ENCODE measurements around the gene BPIFB1.

BPIFB1 gene

DNA sequence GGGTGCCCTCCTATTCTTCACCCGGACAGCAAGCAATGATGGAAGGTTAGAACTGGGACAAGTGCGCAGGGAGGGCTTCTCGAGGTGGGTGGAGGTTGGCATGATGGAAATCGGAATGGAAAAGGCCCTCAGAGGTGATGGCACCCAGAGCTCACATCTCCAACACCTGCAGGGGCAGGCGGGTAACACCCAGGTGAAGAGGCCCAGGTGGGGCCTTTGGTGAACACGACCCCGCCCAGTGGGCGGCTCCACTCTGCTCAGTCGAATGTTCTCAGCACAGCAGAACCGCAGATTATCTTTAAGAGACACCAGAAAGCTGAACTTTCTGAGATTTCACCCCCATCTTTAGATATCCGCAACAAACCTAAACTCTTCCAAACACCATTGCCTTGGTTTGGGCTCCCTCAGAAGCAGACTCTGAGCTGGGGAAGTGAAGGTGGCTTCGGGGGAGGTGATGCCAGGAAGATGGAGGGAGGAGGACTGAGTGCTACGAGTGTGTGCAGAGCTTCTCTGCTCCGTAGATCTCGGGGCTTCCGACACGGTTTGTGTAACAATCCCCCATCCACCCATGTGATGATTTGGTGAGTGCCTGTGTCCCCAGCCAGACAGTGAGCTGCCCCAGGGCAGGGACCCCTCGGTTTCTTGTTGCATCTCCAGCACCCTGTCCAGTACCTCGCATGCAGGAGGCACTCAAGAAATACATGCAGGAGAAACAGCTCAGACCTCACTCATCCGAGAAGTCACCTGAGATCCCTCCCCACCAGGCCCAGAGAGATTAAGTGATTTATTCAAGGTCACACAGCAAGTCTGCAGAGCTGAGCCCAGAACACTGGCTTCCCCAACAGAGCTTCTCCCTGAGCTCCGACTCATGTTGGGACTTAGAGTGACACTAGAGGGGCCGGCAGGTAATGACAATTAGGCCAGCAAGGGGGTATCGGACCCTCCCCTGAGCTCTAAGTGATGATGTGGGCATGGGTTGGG lies 45.4 kb downstream of the BPIFB1 start:
- no peak for DNase-seq

DNA sequence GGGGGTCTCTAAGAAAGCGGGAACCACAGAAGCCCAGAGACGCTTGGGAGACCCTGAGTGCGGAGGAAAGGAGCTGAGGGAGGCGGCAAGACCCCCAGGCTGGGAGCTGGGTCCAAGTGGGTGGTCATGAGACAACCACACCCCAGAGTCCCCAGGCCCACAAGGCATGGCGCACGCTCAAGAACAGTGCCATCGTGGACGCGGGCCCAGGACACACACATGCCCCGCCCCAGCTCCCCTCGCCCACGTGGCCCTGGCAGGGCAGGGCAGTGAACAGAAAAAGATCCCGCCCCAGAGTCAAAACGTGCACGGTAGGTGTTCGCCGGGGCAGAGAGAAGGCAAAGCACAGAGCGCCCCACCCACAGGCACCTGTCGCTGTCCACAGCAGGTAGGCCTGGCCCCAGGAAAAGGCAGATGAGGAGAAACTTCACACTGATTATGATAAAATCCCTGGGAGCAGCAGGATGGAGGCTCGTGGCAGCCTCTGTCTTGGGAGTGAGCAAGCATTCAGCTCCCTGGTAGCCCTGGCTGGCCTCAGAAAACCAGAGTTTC lies 50.0 kb downstream of the BPIFB1 start:
- no peak for DNase-seq

GRCh38 chr20:33333616-33334015 lies 50.6 kb downstream of the BPIFB1 start:
- no peak for DNase-seq

DNA sequence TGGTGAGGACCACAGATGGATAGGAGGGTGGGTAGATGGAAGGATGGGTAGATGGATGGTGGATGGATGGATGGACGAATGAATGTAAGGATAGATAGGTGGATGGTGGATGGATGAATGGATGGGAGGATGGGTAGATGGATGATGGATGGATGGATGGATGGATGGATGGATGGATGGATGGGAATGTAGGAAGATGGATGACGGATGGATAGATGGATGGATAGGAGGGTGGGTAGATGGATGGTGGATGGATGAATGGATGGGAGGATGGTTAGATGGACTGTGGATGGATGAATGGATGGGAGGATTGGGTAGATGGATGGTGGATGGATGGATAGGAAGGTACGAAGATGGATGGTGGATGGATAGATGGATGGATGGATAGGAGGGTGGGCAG lies 51.1 kb downstream of the BPIFB1 start:
- DNase-seq: no peak

DNA sequence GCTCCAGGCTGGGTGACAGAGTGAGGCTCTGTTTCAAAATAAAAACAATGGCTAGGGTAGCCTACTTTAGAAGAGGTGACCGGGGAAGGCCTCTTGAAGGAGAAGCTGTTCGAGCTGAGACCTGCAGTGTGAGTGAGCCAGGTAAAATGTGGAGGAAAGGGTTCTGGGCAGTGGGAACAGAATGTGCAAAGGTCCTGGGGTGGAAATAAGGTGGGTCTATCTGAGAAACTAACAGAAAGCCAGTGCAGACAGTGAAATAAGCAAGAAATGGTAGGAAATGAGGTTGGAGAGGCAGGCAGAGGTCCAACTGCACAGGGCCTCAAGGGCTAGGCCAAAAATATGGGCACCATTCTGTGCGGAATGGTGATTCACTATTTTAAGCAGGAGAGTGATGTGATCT lies 53.4 kb downstream of the BPIFB1 start:
- DNase-seq: no peak

GRCh38 chr20:33337119-33337518 lies 54.1 kb downstream of the BPIFB1 start:
- DNase-seq: no peak

- no peak for DNase-seq
Observed at GRCh38 chr20:33337531-33338165, 54.6 kb downstream of the BPIFB1 start.

- DNase-seq: no peak
Observed at GRCh38 chr20:33338467-33339258, 55.6 kb downstream of the BPIFB1 start.

DNA sequence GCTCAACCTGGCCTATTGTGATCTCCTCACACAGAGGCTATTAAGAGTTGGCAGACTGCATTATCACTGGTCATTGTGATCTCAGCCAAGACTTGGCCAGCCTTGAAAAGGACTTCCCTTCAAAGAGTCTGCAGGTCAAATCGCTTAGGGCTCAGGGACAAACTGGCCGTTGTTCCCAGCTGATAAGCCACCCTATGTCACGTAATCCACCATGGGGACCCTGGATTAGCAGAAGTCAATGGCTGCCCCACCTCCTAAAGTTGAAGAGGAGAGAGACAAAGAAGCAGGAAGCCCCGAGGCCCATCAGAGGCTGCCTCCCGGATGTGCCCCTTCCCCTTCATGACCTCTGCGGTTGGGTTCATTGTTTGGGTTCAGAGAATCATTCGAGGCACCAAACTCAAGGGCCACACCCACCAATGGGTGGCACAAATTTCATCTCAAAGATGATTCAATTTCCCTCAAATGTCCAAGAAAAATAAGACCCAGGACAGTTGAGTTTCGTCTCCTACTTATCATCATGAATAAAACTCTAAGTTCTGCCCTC lies 56.6 kb downstream of the BPIFB1 start:
- DNase-seq: no peak

- DNase-seq: no peak
Observed at GRCh38 chr20:33343521-33343920, 60.5 kb downstream of the BPIFB1 start.

DNA sequence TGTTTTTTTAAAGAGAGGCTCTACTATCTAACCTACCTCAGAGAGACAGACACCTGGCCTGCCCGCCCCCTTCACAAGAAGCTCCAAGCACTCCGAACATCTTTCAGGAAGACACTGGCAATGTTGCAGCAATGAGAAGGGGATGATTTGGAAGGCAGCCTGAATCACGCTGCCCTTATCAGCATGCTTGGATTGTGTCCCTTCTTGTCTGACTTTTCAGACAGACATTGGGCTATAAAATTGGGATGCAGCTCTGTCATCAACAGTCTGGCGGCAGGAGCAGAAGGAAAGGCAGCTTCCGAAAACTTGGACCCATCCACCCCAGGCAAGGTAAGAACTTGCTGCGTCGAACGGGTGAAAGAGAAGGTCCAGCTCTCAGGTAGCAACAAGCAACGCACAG lies 62.3 kb downstream of the BPIFB1 start:
- DNase-seq: no peak

DNA sequence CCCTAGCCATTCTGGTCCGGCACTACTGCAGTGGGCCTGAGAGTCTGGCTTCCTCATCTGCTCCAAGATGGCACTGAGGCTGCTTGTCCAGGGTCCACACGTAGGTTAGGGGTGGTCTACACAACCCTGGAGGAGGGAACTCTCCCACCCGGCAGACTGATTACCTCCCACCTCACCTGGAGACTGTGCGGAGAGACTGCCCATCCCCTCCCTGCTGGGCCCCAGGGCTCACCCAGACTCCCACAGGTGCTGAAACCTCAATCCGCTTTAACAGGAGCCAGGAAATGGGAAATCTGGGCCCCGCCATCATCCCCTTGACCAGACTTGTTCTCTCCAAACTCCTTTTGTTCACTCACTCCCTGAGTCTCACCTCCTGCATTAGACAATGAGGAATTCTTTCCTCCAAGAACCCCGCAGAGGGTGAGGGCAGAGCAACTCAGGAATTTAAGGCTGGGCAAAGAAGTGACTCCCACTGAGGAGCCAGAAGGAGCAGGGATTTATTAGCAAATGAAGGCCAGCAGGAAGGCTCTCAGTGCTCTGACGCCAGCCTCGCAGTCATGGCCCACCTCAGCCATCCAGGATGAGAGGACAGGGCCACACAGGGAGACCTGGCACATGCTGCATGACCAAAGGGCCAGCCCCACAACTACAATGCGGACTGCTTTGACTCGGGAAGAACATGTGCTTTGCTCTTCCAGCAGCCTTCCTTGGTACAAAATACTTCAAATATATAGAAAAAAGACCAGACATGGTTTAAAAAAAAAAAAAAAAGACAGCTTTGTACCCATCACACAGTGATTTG lies 65.3 kb downstream of the BPIFB1 start:
- DNase-seq: no peak

DNA sequence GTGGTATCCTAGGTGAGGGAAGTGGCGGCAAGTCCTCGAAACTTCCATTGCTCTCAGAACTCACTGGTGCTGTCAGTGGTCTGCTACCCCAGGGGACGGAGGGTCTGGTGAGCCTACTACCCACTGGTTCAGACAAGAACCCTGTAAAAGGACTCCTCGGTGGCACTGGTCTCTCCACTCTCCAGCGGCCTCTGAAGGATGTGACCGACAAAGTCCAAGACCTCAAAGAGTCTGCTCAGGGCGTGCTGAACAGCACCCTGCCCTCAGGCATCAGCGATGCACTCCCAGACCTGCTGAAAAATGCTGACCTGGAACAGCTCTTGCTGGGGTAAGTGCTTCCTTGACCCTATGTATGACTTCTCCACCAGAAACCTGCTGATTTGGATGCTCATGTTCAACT lies 66.5 kb downstream of the BPIFB1 start:
- DNase-seq: no peak

- DNase-seq: no peak
Observed at GRCh38 chr20:33351696-33352095, 68.7 kb downstream of the BPIFB1 start.

GRCh38 chr20:33352258-33353012 lies 69.4 kb downstream of the BPIFB1 start:
- DNase-seq: no peak

- no peak for DNase-seq
Observed at GRCh38 chr20:33353013-33353402, 70.0 kb downstream of the BPIFB1 start.
